NCI-H1694 treated with DMSO at 0.1 percent for 48 hours (cell line): ENCODE results near the gene CALML6.

Source experiments
- DNase-seq: peaks from one replicate; lab custom pipeline; 2025; lab: John Stamatoyannopoulos, UW

The CALML6 gene

DNA sequence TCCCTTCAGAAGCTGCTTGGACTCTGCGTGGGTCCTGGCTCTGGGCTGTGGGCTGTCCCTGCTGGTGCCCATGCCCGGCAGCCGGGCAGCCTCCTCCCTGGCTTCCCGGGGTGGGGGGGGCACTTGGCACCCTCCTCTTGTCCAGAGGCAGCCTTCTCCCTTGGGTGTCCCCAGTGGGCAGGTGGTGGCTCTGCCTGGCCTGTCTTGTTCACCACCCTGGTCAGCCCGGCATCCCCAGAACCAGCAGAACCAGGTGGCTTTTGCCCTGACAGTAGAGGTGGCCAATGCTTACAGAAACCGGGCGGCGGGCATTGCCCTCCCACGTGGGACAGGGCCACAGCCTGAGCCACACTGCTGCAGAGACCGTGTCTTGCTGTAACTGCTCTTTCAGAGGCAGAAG, 50.5 kb downstream of the CALML6 start:
- no peak for DNase-seq

DNA sequence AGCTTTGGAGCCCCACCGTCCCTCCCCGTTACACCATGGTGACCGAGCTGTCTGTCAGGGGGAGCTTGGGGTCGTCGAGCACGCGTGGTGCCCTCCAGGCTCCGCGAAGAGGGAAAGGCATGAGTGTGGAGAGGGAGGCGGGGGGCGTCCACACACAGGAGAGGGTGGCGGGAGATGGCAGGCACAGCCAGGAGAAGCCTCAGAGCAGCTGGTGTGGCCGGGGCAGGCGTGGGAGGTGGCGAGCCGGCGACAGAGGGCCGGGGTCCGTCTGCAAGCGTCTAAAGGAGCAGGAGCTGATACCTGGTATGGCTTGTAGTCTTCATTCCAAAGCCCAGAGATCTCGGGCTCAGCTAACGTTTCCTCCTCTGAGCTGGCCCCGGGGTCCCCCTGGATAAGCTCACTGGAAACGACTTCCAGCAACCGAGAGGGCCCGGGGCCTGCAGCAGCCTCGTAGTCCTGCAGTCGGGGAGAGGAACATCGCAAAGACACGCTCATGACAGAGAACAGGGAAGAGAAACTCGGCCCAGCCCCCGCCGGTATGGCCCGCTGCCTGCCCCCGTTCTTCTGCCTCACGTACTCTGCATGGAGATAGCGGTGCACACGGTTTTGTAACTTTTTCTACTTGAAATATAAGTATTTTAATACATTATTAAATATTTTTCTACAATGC, 51.1 kb downstream of the CALML6 start:
- no peak for DNase-seq
